Measurements from ENCODE around the gene LRRC4.

Gene LRRC4

DNA sequence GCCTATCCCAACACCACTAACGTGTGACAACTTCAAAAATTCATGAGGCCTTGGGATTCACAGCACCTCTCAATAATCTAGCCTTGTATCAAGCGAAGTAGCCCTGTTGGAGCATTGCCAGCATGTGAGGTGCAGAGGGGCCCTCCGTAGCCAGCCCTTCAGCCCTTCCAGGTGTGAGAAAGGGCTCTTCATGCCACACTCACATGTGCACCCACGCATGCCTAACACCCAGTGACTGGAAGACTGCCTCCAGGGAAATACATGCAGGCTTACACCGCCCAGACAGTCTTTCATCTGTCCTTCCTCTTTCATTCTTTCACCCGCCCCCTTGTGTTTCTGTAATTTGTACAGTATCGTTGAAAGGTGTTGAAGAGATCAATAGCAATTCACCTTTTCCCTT lies 26.1 kb downstream of the LRRC4 start:
- no peak for DNase-seq

DNA sequence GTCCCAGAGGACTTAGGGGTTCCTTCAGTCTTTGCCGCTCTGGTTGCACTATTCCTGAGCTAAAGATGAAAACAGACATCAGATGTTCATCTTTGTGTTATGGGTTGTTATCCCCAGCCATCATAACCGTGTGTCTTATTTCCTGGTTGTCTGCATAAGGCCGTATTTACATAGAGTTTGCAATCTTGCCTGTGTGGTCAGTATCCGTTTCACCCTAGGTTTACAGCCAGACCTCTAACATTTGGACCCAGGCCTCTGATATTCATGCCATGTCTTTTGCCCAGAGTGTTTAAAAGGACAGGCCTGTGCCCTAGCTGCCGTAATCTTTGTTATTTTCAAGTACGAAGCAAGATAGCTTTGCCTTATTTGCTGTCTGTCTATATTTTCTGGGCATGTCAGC lies 26.6 kb downstream of the LRRC4 start:
- no peak for DNase-seq

DNA sequence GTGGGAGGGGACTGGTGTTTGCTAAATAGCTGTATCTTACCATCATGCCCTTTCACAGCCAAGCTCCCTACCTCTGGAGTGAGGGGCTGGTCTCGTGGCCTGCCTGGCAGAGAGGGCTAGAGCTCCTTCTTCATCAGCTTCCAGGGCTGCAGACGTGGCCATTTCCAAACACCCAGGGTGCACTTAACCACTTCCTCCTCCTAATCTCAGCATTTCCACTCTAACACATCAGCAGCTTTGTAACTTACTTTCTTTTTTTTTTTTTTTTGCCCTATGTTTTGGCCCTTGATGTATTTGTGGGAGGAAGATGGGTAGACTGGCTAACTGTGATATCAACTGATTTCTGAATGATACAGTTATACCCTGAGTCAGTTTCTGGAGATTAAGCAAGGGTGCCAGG lies 27.4 kb downstream of the LRRC4 start:
- no peak for DNase-seq

DNA sequence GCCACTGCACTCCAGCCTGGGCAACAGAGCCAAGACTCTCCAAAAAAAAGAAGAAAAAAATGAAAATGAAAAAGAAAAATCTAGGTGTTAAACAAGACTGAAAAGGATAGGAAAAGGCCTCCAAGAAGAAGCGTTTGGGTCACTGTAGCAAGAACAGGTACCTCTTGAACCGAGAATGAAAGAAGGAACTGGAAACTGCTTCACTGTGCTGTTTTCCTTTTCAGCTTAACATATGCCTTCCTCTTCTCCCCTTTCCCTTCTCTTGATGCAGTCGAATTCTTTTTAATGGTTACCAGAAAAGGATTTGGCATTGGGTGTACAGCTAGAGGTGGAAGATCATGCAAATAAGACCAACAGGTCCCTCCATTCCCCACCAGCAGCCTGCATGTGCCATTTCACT lies 28.1 kb downstream of the LRRC4 start:
- DNase-seq = no peak

DNA sequence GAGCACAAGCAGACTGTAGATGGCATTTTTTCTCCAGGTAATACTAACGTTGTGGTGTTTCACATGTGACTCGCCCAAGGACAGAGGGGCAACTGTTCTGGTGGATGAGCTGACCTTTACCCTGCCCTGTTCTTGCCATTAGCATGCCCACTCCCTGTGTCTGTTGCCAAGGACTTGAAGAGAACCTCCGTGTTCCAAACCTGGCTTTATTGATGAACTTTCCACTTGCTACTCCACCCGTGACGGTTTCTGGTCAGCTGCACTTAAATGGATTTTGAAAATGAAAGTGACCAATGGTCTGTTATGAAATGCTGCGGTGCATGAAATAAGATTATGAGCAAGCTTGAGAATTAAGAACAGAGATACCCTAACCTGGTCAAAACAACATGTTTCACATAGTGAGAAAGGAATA lies 30.4 kb downstream of the LRRC4 start:
- DNase-seq = no peak

DNA sequence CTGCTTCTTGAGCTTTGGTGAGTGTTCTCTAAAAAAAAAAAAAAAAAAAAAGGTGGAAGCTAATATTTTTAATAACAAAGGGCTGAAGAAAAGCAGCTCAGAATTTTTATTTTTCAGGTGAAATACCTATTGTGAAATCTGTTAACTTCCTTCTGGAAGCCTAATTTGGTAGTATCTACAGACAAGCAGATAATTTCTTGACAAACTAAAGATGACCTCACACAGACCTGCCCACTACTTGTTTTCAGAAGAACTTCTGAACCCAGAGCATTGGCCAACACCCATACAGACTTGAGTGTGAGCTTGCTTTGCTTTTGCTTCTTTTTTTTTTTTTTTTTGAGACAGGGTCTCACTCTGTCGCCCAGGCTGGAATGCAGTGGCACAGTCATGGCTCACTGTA lies 31.2 kb downstream of the LRRC4 start:
- DNase-seq = no peak

DNA sequence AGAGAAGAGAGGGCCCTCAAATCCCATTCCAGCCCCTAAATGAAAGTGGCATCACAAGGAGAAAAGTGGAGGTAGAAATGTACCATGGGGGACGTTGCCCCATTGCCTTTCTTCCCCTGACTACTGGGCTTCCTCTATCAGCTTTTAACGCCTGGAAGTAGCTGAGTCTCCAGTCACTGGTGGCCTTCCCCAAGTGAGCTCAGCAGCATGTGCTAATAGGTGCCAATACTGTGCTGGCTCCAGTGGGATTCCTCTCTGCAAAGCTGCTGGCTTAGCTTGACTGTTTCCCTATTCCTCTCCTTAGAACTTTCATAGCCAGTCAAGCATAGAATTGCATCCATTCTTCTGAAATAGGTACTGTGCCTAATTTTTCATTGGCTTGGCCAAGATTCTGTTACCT lies 32.6 kb downstream of the LRRC4 start:
- no peak for DNase-seq

DNA sequence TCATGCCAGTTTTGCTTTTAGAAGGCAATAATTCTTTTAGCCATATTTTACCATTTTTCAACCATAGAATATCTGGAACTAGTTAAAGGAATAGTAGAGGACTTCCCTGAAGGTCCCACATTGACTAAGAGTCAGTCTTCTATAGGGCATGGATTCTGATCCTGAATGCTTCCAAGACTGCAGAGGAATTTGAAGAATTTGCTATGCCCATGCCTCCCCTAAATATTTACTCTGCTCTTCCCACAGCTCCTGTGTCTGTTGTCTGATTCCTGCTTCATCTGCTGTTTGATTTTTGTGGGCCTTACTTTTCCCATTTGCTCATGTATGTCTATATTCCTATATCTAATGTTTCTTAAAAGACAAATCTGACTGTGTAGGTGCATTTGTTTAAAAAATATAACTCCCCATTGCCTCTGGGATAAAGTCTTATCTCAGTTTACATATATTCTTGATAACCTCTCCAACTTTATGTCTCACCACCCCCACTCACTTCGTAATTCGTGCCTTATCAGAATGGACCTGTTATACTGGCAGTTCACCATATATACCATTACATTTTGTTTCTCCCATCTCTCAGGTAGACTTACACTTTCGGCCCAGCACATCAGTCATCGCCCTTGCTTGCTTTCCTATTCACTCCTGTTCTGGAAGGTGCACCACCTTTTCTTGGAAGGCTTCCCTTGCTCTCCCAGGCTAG lies 33.9 kb downstream of the LRRC4 start:
- no peak for DNase-seq

DNA sequence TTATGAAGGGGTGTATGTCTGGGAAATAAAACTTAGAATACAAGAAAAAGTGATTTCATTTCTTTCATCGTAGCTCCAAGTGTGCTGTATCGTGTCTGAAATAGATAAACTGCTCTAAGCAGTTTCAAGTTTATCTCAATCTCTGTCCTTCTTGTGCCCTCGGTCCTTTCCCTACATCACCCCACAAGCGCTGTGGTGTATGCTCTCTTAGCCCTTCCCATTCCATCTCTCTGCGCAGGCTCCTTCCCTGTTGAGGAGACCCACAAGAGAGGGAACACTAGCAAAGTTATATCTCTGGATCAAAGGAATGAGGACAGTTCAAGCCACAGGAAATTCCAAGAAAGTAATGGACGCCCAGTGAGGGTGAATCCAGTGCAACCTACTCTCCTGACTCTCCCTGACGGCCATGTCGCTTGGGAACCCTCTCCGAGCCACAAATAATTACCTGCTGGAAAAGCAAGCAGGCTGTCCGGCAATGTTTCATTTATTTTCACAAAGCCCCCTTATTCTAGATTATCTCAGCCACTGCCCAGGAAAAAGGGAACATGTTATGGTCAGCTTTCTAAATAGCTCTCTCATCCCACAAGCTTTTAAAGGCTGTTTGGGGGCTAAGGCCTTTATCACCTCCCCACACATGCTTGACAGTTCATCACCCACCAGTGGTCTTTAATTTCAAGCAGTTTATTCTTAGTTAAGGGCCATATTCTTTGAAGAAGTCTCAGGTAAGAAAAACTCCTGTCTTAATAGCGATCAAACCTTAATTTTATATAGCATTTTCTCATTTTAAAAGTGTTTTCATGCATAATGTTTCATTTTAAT lies 34.8 kb downstream of the LRRC4 start:
- DNase-seq = no peak

DNA sequence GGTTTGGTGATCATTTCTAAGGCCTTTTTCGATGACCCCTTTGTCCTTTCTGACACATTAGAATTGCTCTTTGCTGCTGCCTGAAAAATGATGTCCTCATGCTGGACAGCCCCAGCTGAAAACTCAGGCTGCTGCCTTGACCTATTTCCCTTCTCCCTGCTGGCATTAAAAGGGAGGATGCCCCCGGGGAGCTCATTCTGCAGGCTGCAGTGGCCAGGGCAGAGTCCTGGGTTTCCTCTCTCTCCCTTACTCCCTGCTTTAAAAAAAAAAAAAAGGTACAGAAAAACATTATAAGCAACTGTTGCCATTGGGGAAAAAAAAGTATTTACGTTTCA lies 35.4 kb downstream of the LRRC4 start:
- no peak for DNase-seq

DNA sequence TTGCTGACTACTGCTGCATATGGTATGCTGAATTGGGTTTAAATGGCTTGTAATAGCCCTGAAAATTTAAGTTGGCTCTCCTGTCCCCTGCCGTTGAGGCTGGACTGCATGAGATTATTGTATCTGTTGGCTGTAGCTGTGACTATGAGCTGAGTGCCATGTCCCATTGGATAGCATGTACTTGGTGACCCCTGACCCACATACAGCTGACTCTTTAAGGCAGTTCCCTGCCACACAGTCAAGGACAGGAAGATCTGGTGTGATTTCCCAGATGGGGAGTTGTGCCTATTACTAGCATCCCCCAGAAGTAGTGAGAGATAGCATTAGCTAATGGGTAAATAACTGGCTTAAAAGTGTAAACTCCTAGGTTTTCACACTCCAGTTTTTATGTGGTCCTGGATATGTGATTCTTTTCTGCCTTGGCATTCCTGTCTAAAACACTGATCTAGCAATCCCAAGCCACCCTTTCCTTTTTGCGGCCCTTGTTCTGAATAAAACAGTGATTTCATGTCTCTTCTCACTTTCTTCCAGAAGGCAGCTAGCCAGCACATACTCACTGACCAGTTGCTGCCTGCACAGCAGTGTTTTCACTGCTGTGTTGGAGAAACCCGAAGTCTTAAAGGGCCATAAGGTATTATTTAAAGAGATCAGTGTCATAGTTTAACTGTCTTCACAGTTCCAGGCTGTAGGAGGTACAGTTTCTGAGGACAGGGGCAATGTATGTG lies 35.9 kb downstream of the LRRC4 start:
- DNase-seq = no peak

DNA sequence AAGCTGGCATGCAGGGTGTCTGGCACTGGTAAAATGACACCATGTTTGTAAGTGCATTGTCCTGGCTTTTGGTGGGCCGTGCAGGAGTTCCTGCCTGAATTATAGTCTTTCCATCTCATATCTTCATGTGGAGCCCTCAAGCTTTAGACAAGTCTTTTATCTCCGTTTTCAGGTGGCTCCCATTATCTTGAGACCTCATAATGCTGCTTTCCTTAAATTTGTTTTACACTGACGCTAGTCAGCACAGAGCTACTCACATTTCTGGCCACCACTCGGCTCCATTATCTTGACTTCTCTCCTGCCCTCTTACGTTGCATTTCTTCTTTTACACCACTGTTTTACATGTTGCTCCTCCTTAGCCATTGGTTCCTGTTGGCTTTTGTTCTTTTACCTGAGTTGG lies 37.2 kb downstream of the LRRC4 start:
- no peak for DNase-seq

DNA sequence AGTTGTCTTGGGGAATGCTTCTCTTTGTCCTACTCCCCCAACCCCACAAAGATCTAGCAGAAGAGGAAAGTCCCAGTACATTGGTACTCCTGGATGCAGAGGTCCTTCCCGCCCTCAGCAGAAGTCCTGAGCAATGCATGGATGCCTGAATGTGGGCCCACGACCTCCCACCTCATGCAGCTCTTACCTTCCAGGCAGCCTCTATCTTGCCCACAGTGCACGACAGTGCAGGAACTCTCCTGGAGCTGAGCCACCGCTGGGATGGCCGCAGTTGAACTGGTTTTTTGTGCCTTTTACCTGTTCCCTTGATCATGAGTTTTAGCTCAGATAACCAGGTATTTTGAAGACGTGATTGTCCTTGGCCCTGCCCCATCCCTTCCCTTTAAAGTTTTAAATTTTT lies 37.9 kb downstream of the LRRC4 start:
- no peak for DNase-seq

DNA sequence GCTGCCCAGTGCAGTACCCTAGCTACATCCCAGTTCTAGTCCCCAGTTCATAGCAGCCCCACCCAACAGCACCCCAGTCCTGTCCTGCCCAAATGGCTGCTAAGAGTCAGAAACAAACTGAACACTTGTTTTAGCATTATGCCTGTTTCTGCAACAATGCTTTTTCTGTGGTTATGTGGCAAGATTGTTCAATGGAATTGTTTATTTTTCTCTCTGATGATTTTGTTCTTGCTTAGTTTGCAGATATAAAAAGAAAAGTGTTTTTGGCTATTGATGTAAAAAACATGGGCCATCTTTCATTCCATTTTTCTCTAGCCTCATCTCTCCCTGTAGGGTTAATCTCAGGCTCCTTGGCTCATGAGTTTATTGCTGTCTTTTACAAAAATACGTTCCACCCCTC lies 42.5 kb downstream of the LRRC4 start:
- no peak for DNase-seq

DNA sequence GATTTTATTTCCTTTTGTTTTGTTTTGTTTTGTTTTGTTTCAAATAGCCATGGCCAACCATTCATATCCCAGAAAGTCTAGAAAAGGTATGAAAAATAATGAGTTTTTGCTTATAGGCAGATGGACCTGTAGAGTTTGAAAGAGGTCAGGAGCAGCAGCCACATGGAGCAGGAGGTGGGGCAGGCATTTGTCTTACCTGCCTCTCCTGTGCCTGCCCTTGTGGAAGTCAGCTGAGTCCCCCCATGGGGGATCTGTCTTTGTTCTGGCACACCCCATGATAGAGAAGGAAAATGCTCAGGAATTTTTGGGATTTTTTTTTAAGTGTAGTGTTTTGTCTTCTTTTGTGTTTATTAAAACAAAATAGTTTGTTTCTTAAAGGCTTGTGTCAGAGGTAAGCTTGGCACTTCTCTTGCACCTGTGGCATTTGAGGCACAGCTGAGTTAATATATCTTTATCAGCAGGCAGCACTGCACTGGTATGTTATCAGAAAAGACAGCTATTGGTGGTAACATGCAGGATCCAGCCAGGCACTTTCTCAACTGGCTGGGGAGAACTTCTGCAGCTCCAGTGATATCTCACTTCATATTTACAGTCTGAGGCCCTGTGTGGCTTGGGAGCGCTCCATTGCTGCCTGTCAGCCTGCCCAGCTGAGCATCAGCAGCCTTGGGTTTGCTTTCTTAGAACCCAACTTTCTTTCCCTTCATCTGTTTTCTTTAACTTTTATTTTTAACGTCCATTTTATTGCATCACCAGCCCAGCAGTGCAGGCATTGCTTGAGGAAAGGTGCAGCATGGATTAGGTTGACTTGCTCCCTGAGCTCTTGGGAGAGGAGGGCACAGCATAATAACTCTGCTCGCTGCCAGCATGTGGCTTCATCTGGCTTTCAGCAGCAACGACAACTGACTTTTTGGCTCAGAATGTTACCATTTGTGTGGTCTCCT lies 44.4 kb downstream of the LRRC4 start:
- DNase-seq = no peak

DNA sequence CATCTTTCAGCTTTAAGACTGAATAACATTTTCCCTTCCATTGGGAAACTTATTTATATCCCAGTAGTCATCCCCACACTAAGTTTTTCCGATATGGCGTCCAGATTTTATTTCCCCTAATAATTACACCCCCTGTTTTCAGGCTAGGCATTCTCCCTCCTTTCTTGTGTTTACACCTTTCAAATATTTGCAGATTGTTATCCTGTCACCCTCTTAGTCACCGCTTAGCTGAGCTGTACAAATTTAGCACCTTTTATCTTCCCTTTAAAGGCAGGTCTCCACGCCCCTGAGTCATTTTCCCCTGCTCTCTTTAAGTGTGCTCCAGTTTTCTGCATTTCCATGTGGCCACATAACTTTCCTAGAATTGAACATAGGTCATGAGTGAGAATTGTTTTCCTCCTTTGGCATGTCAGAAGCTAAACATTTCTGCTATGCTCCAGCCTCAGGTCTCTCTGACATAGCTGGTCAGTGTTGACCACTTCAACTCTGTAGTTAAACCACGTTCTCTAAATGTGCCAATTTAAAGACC lies 47.4 kb downstream of the LRRC4 start:
- no peak for DNase-seq

DNA sequence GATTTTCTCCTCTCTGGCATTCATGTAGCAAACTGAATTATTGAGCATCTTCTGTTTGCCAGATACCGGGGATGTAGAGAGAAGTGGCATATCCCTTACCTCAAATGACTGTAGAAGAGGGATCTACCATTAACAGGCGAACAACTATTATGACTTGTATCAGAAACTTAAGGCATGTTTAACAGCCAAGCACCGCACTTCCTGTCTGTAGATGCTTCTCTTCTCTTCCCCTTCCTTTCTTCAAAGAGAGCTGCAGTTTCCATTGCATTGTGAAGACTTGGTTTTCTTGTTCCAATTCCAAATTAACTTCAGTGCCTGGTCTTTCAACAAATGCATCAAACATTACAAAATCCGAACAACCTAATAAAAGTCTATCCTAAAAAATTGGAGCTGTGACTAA lies 49.3 kb downstream of the LRRC4 start:
- DNase-seq = no peak

DNA sequence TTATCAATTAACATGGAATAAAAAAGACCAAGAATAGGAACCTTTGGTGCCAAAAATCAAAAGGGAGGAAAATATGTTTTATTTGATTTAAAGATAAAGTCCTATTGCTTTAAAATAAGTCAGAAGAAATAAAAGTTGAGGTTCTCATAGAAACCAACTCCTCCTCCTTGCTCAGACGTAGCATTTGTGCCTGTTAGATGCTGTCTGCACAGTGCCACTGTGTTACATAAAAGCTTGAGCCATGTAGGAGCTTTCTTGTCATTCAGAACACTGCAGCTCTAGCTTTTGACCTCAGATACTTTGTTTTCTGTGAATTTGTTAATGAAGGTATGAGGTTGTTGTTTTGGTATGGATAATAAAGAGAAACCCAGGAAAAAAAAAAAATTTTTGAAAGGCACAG lies 50.3 kb downstream of the LRRC4 start:
- DNase-seq = no peak

DNA sequence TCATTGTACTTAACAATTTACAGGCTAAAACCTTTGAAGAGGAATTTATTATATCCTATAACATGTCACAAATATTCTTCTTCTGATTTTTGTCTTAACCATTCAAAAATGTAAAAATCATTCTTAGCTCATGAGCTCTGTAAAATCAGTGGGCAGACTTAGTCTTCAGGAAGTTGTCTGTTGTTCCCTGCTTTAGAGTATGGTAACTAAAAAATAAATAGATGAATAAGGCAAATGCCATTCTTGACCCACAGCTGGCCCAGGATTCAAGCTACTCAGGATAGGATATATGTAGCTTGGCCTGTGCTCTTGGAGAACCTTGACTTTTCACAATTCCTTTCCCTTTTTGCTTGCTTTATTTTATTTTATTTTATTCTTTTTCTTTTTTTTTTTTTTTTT lies 51.5 kb downstream of the LRRC4 start:
- DNase-seq = no peak

DNA sequence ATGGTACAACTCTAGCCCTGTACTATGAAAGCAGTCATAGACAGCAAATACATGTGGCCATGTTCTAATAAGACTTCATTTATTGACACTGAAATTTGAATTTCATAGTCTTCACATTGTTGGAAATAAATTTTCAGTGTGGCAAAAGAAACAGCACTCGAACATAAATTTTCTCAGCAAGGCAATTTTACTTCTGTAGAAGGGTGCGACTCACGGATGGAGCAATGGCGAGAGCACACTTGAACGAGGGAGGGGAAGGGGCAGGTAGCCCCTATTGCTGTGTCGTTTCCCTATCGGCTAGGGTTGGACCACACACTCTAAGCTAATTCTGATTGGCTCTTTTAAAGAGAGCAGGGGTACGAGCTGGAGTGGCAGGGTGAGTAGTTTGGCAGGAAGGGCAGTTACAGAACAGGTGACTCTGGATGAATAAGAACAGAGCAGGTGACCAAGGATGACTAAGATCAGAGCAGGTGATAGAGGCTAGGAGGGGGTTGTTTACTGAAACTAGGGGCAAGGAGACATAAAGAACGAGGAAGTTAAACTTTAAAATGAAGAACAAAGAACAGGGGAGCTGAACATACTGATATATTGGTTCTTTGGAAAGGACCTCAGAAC lies 52.0 kb downstream of the LRRC4 start:
- DNase-seq = no peak

DNA sequence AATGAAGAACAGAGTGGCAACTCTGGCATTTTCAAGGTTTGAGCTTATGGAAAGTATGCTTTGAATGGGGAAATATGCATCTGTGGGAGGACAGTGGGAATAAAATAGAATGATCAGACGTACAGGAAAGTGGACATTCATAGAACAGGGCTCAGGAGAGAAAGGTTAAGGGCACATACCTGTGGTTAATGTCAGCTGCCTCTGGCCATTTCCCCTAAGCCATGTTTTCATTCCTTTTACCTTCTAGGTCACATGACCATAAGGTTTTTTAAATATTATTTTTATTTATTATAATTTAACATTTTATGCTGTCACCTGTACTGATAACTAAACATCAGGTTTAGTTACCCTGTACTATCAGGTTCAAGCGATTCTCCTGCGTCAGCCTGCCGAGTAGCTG lies 52.8 kb downstream of the LRRC4 start:
- DNase-seq = no peak

Measured in CD4-positive, alpha-beta T cell treated with Interleukin-17A for 4 hours (primary cell).